T-helper 2 cell treated with Interferon-gamma antibody and Interleukin-4, amounts not matched to agents 100 ng/mL and 5 ng/mL, for 36 hours (primary cell): ENCODE data around the gene NTSR2. TPM values are rescaled to one million over a fixed set of nuclear protein-coding genes. Genes with fewer than 3 reads are reported as not detected.

Experiments
- intact Hi-C: fragments of 100-400 bp; cut with micrococcal nuclease; formaldehyde crosslinking; loops from one replicate; pipeline ENCODE4 v1.15.1; 2023
- total RNA-seq: library from RNA; stranded (reverse); gene quantifications from 2 replicates; pipeline ENCODE4 v1.2.3, GENCODE V29; 2022

The NTSR2 gene
- total RNA-seq, 1 donor from 2014 or later, result not detected

- intact Hi-C loops, result no loop called here
Measured at GRCh38 chr2:11699686-11700670, 30.0 kb upstream of the NTSR2 start.

DNA sequence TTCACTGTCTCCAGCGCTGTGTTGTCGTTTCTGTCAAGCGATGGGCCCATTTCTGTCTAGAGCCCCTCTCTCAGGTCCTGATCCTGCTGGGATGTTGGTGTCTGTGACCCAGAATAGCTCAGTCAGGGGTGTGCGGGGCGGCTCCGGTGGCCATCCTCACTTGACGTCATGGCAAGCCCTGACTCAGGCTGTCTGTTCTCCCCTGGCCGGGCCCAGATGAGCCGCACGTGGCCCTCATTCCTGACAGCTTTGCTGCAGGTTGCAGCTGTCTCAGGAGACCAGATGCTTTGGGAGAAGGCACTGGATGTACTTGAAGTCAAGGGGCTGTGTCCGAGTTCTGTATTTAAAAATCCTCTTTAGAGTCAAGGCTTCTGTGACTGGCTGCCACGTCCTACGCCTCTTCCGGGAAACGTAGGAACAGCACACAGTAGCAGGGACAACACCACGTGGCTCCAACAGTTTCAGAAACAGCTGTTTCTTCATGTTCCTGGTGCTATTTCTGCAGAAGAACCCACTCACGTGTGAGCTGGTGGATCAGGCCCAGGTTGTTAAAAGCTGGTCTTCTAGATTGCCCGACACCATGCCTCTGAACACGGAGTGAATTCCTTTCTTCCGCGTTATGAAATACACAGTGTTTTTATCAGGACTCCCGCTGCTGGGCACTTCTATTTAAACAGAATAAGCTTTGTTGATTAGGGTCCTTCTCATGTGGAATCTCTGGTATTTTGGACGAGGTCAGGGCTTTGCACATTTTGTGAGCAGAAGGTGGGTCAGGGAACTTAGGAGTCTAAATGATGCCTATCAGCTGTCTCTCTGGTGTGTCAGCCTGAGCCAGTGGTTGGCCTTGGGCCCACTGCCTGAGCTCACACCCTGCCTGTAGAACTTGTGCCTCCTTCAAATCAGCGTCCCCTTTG is 28.3 kb upstream of the NTSR2 start:
- intact Hi-C loops, result no loop called here

GRCh38 chr2:11697103-11697871 is 27.3 kb upstream of the NTSR2 start:
- intact Hi-C loops, result no loop called here

- intact Hi-C loops, result no loop called here
Measured at GRCh38 chr2:11696736-11697102, 26.7 kb upstream of the NTSR2 start.

DNA sequence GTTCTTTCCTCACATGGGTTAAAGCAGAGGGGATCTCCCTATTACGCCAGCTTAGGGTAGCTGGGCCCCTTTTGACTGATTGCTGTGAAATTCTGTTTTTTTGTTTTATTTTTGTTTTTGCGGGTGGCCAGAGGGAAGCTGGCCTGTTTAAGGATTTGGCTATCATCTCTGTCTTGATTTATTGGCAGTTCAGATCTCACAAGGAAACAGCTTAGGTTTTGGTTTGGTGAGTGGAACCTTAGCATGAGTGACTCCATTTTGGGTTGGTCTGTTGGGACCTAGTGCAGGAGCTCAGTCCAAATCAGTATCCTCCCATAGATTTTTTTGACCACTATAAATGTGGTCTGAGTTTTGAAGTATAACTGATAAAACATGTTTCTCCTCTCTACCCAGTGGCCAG is 25.6 kb upstream of the NTSR2 start:
- intact Hi-C loops, result no loop called here

DNA sequence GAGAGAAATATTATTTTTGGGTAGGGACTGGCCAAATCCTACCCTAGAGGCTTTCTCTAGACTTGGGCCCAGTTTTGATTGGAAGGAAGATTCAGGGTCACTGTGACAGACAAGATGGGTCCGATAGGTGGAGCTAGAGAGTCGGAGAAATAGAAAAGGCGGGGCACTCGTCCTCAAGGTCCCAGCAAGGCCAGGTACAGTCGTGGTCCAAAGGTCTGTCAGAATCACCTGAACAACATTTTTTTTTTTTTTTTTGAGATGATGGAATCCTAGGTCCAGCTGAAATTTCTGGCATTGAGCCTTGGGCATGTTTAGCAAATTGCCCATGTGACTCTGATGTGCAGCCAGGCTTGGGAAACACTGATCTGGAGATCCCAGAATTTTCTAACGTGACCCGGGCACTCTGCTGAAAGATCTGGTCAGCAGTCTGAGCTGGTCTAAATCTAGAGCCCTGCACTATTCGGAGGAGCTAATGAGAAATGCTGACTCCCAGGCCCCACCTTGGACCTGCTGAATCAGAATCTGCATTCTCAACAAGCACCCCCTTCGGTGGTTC is 23.0 kb upstream of the NTSR2 start:
- intact Hi-C loops, result loop anchor here (1.0 kb wide), 1 partner anchor 86 kb away; no protein-coding TSS in a partner anchor

GRCh38 chr2:11691076-11691660 is 21.2 kb upstream of the NTSR2 start:
- intact Hi-C loops, result no loop called here

- intact Hi-C loops, result loop anchor here (1.0 to 2.0 kb wide), 2 partner anchors 58 to 91 kb away; partner anchors contain the start of gene LPIN1
Measured at GRCh38 chr2:11688222-11689069, 18.5 kb upstream of the NTSR2 start.

GRCh38 chr2:11687736-11688135 is 17.7 kb upstream of the NTSR2 start:
- intact Hi-C loops, result loop anchor here (1.0 to 2.0 kb wide), 2 partner anchors 59 to 92 kb away; partner anchors contain the start of gene LPIN1

GRCh38 chr2:11685906-11686470 is 16.0 kb upstream of the NTSR2 start:
- intact Hi-C loops, result no loop called here

DNA sequence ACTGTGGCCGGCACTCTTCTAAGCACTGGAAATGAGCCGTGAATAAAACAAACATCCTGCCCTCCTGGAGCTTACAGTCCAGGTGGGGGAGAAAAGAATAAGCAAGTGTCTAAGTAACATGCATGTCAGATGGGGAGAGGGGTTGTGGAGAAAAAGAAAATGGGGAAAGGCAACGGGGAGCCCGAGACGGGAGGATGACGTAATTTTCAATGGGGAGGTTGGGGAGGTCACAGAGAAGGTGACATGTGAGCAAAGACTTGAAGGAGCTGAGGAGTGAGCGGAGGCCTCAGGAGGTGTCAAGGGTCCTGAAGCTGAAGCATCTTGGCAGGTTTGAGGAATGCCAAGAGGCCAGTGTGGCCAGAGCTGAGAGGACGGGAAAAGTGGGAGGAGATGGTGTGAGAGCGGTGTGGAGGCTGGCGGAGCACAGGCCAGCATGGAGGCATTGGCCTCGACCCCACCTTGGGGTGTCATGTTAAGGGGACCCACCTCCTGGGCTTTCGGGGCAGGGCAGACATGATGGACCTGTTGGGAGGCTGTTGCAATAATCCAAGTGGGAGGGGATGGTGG is 15.0 kb upstream of the NTSR2 start:
- intact Hi-C loops, result no loop called here

- intact Hi-C loops, result loop anchor here (2.0 kb wide), 1 partner anchor 551 kb away; a partner anchor contains a TSS
Measured at GRCh38 chr2:11683966-11684365, 14.0 kb upstream of the NTSR2 start.

- intact Hi-C loops, result loop anchor here (2.0 kb wide), 1 partner anchor 551 kb away; a partner anchor contains a TSS
Measured at GRCh38 chr2:11683476-11683875, 13.5 kb upstream of the NTSR2 start.

DNA sequence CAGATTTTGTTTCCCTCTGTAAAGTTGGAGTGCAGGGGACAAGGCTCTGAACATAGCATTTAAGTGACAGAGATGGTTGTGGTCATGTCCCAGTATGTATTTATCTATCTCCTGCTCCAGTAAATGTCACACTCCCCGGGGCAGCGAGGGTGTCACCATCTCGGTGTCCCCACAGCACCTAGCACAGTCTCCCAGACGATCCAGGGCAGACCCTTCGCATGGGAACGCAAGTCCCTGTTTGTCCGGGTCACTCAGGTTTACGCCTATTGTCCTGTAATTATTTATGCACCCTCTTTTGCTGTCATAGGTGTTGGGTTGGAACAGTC is 12.6 kb upstream of the NTSR2 start:
- intact Hi-C loops, result loop anchor here (1.0 to 2.0 kb wide), 2 partner anchors 204 to 550 kb away; a partner anchor contains a TSS

- intact Hi-C loops, result loop anchor here (1.0 to 2.0 kb wide), 2 partner anchors 204 to 549 kb away; a partner anchor contains a TSS
Measured at GRCh38 chr2:11681722-11682589, 12.0 kb upstream of the NTSR2 start.

GRCh38 chr2:11680901-11681721 is 11.1 kb upstream of the NTSR2 start:
- intact Hi-C loops, result no loop called here
